ENCODE results near the gene NHSL1. TPM values are rescaled to one million over a fixed set of nuclear protein-coding genes. Genes with fewer than 3 reads are reported as not detected.
A peak's percentile ranks its signal among the peaks of the same experiment; 100 is the strongest.

The NHSL1 gene
- total RNA-seq, 2 donors from 2014 or later, result 2.1 to 10.7 TPM

GRCh38 chr6:138403801-138404665 is 95.3 kb downstream of the NHSL1 start, which contains the start of gene HEBP2:
HEBP2 (plus strand) TSS chr6:138404223; CDS start chr6:138404496, 273 bp downstream.
- no peaks in the 10 kb centered on the region for H3K9me3 ChIP-seq
- peaks cover 7 to 8% of the 10 kb centered on the region in 2 donors for H3K36me3 ChIP-seq
- under 1% methylated on average over 84 of the region's 92 CpGs for WGBS
- peaks cover 2% of the 10 kb centered on the region for H3K4me1 ChIP-seq (replicated peaks)
- no peaks in the 10 kb centered on the region for H3K27me3 ChIP-seq (replicated peaks; ENCODE audit: insufficient read depth)
- peak; percentile 98 for DNase-seq (ENCODE audit: low spot score)
- peak within 1 kb of the TSS; percentile 96 to 99 for H3K27ac ChIP-seq
- TF ChIP-seq CTCF (IDR thresholded peaks at IDR 0.05) (peak; percentile 52 to 88 (median 84)), POLR2AphosphoS5 (IDR thresholded peaks at IDR 0.05) (peak; percentile 94), POLR2A (IDR thresholded peaks at IDR 0.05) (peak; percentile 89)
- H3K4me3 ChIP-seq, result peak within 1 kb of the TSS; percentile 75 to 94
- intact Hi-C loops (cut with DNase I), result loop anchor here (10.0 kb wide), 1 partner anchor 289 kb away; no protein-coding TSS in a partner anchor

GRCh38 chr6:138403324-138403800 is 95.9 kb downstream of the NHSL1 start:
- no peak for DNase-seq (ENCODE audit: low spot score)
- Histone ChIP-seq H3K4me3 (peak overlapping the region; percentile 75 to 94), H3K4me1 (replicated peaks) (peaks cover 2% of the 10 kb centered on the region), H3K27ac (peak overlapping the region; percentile 96 to 99), H3K36me3 (peaks cover 7 to 8% of the 10 kb centered on the region in 2 donors), H3K9me3 (no peaks in the 10 kb centered on the region), H3K27me3 (replicated peaks; ENCODE audit: insufficient read depth) (no peaks in the 10 kb centered on the region)
- intact Hi-C loops (cut with DNase I), result loop anchor here (10.0 kb wide), 1 partner anchor 289 kb away; no protein-coding TSS in a partner anchor
- no peak for TF ChIP-seq POLR2A (IDR thresholded peaks at IDR 0.05)
- no peak for TF ChIP-seq POLR2AphosphoS5 (IDR thresholded peaks at IDR 0.05)
- TF ChIP-seq CTCF (IDR thresholded peaks at IDR 0.05), result no peak
- WGBS, result 0% methylated on average over 4 of the region's 30 CpGs

GRCh38 chr6:138402838-138403187 is 96.5 kb downstream of the NHSL1 start:
- H3K4me1 ChIP-seq (replicated peaks), result peaks cover 2% of the 10 kb centered on the region
- H3K36me3 ChIP-seq, result peaks cover 7% of the 10 kb centered on the region in 2 donors
- intact Hi-C loops (cut with DNase I), result loop anchor here (10.0 kb wide), 1 partner anchor 288 kb away; no protein-coding TSS in a partner anchor
- no peak for DNase-seq (ENCODE audit: low spot score)
- peak overlapping the region; percentile 96 to 99 for H3K27ac ChIP-seq
- 93% methylated on average over 8 of the region's 8 CpGs for WGBS
- no peaks in the 10 kb centered on the region for H3K9me3 ChIP-seq
- H3K27me3 ChIP-seq (replicated peaks; ENCODE audit: insufficient read depth), result no peaks in the 10 kb centered on the region
- TF ChIP-seq CTCF (IDR thresholded peaks at IDR 0.05) (no peak), POLR2A (IDR thresholded peaks at IDR 0.05) (no peak), POLR2AphosphoS5 (IDR thresholded peaks at IDR 0.05) (no peak)
- H3K4me3 ChIP-seq, result no peak overlapping the region

- Histone ChIP-seq H3K27ac (peak overlapping the region; percentile 65 to 96), H3K4me1 (replicated peaks) (no peaks in the 10 kb centered on the region), H3K27me3 (replicated peaks; ENCODE audit: insufficient read depth) (no peaks in the 10 kb centered on the region), H3K9me3 (no peaks in the 10 kb centered on the region), H3K4me3 (no peak overlapping the region), H3K36me3 (peaks cover under 1 to 1% of the 10 kb centered on the region in 2 donors)
- no peak for DNase-seq (ENCODE audit: low spot score)
- intact Hi-C loops (cut with DNase I), result loop anchor here (10.0 kb wide), 1 partner anchor 287 kb away; no protein-coding TSS in a partner anchor
- TF ChIP-seq CTCF (IDR thresholded peaks at IDR 0.05) (no peak), POLR2AphosphoS5 (IDR thresholded peaks at IDR 0.05) (no peak)
- WGBS, result 93% methylated on average over 14 of the region's 14 CpGs
These were observed 97.1 kb downstream of the NHSL1 start for GRCh38 chr6:138401960-138402837.

Measured in prostate gland (tissue), 2 donors.